ENCODE measurements around the gene VPS37D. TPM values are rescaled to one million over a fixed set of nuclear protein-coding genes. Genes with fewer than 3 reads are reported as not detected.

Gene VPS37D
- polyA plus RNA-seq, 1 of the 3 experiments (the other 2 are of a cell fraction), result 7.4 TPM

- H3K27me3 ChIP-seq (ENCODE audit: insufficient read depth), result peaks cover 93% of the 10 kb centered on the region
- H3K9me3 ChIP-seq, result no peaks in the 10 kb centered on the region
- H3K79me2 ChIP-seq (ENCODE audit: insufficient read depth), result no peaks in the 10 kb centered on the region
- no peak overlapping the region for H2AFZ ChIP-seq (ENCODE audit: low read depth)
- ChIA-PET POLR2A (no interaction called here), CTCF (interaction anchor here (1.5 kb wide), 1 partner anchor 42 kb away, joined by 6 read pairs; no protein-coding TSS in a partner anchor)
- no peak overlapping the region for H3K4me3 ChIP-seq (ENCODE audit: low read depth in 2 of 2, low read length in 1 of 2)
- WGBS (ENCODE audit: low lambda C conversion rate), result 40% methylated on average over 1 of the region's 1 CpG
- no peaks in the 10 kb centered on the region for H4K20me1 ChIP-seq (ENCODE audit: insufficient read depth)
- no peak for DNase-seq
- peaks cover 0 to 2% of the 10 kb centered on the region in 2 experiments; a peak in 1 of 4 replicates for H3K4me1 ChIP-seq (ENCODE audit: control insufficient read depth in 1 of 2, insufficient read depth in 2 of 2, low read depth in 1 of 2, low read length in 1 of 2)
- H3F3A ChIP-seq (replicated peaks; ENCODE audit: insufficient read depth), result peaks cover 13% of the 10 kb centered on the region
- no peaks in the 10 kb centered on the region for H3K36me3 ChIP-seq (replicated peaks in 1 of 2; ENCODE audit: control insufficient read depth in 1 of 2, insufficient read depth in 2 of 2, low read length in 1 of 2)
- TF ChIP-seq ELF1 (IDR thresholded peaks at IDR 0.05) (no peak), FOXJ3 (CRISPR knock-in tag; IDR thresholded peaks at IDR 0.05) (no peak), GABPA (IDR thresholded peaks at IDR 0.05; ENCODE audit: low read depth) (no peak), ZBTB33 (IDR thresholded peaks at IDR 0.05; ENCODE audit: borderline replicate concordance, low read depth) (no peak), CTCF (IDR thresholded peaks at IDR 0.05) (no peak), TAF1 (IDR thresholded peaks at IDR 0.05; ENCODE audit: borderline replicate concordance, low read depth, low read length) (no peak), FOSL2 (IDR thresholded peaks at IDR 0.05; ENCODE audit: borderline replicate concordance, low read depth) (no peak), CHD2 (IDR thresholded peaks at IDR 0.05; ENCODE audit: low read length, partially characterized antibody) (no peak), MEF2A (IDR thresholded peaks at IDR 0.05; ENCODE audit: borderline replicate concordance, low read depth) (no peak), YY1 (IDR thresholded peaks at IDR 0.05; ENCODE audit: low read depth) (no peak), JUND (IDR thresholded peaks at IDR 0.05) (no peak), TEAD4 (IDR thresholded peaks at IDR 0.05; ENCODE audit: borderline replicate concordance, insufficient read depth) (no peak), PBX3 (IDR thresholded peaks at IDR 0.05) (no peak), SIN3A (IDR thresholded peaks at IDR 0.05; ENCODE audit: borderline replicate concordance, low read depth, low read length) (no peak), USF2 (IDR thresholded peaks at IDR 0.05; ENCODE audit: borderline replicate concordance, low read depth, low read length) (no peak), RXRA (IDR thresholded peaks at IDR 0.05; ENCODE audit: borderline replicate concordance, low read depth) (no peak)
- no peaks in the 10 kb centered on the region for H3K9me2 ChIP-seq
- H3K27ac ChIP-seq (ENCODE audit: low read depth in 2 of 2, low read length in 1 of 2), result no peak overlapping the region
- H3K9ac ChIP-seq, result no peak overlapping the region
- H3K4me2 ChIP-seq, result no peak overlapping the region
Observed at GRCh38 chr7:73648593-73649332, 18.9 kb upstream of the VPS37D start.

All from SK-N-SH (cell line).